ENCODE results near the gene CASP9.
A peak's percentile ranks its signal among the peaks of the same experiment; 100 is the strongest.

Gene CASP9

DNA sequence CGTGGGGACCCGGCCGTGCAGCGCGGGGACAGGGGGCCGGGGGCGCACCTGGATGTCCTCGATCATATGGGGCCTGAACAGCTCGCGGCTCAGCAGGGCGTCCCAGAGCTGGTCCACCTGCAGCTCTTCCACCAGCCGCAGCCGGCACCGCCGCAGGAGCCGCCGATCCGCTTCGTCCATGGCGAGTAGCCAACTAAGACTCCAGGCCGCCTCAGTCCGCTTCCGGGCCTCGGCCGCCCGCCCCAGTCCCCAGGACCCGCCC, at the start of gene CASP9:
CASP9 (minus strand) TSS at position 195 of the 262 bp plus-strand sequence; CDS start at position 180, 15 bp downstream.
- no peak for DNase-seq (ENCODE audit: low read depth in 2 of 3, low spot score in 2 of 3)

DNA sequence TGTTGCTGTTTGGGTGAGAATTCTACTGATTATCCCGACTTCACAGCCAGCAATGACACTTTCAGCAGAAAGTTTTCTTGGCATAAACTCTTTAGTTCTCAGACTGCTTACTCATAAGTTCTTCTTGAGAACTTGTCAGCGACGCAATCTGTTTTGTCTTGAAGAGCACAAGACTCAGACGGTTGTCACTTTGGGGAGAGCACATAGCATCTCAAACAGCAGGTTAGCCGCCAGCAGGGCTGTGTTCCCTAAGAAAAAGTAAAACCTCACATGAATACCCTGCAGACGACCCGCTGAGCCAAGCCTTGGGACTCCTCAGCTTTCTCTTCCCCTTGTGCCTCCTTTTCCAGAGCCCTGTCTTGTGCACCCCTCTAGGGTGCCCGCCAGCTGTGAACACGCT, 49.5 kb upstream of the CASP9 start:
- no peak for DNase-seq (ENCODE audit: low read depth in 2 of 3, low spot score in 2 of 3)

DNA sequence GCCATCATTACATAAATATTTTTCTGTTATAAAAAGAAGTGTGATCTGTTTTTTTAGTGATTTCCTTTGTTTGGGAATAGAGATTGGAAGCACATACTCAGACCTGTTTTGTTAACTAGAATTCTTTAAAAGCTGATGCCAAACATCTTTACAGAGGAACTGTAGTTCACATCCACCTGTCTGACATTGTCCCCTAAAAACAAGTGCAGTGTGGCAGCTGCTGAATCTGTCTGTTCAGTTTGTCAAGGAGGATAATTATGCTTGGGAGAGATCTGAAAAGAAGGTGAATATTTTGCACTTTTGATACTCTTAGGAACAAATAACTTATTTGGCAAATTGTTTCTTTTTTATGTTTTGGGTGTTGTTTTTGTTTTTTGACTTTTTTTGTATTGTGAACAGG, 47.3 kb upstream of the CASP9 start:
- no peak for DNase-seq (ENCODE audit: low read depth in 2 of 3, low spot score in 2 of 3)

DNA sequence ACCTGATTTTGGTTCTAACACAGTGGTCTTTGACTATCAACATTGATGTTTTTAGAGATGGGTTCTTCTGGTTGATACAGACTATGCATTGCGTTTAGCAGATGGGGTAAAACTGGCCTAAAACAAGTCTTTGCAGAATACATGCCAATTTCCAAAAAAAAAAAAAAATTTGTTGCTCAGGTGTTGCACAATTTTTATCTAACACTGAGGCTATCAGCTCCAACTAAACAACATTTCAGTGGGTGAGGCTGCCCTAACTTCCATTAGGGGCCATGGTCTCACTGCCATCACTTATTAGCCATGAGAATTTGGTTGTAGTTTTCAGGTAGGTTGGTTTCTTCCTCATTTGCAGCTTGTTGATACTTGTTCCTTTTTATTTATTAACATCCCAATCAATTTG, 46.8 kb upstream of the CASP9 start:
- DNase-seq (ENCODE audit: low read depth in 2 of 3, low spot score in 2 of 3): no peak

DNA sequence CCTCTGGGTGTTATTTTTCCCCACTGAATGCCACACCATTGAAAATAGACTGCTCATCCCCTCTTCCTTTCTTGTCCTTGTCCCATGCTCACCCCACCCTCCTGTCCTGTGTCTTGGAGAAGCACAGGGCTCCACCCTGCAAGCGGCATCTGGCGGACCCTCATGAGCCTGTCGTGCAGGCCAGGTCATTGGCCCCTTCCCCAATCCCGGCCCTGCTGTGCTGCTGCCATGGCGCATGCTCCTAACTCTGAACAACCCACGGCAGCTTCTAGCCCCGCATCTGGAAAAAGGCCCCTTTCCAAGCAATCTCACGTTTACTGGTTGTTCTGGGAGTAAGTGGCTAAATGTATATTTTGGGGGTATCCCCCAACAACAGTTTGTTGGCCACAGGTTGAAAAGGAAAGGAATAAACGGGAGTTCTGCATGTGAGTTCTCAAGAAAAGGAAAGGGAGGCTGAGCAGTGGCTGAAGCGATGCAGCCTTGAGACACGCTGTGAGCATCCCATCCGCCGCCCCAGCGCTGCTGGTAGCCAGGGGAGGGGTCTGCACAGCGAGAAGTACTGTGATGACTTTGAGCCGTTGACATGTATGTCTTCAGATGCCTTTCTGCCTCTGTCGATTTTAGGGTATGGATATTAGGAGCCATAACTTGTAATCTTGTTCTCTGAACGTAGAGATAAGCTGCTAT, 44.5 kb upstream of the CASP9 start:
- DNase-seq (ENCODE audit: low read depth in 2 of 3, low spot score in 2 of 3): no peak

DNA sequence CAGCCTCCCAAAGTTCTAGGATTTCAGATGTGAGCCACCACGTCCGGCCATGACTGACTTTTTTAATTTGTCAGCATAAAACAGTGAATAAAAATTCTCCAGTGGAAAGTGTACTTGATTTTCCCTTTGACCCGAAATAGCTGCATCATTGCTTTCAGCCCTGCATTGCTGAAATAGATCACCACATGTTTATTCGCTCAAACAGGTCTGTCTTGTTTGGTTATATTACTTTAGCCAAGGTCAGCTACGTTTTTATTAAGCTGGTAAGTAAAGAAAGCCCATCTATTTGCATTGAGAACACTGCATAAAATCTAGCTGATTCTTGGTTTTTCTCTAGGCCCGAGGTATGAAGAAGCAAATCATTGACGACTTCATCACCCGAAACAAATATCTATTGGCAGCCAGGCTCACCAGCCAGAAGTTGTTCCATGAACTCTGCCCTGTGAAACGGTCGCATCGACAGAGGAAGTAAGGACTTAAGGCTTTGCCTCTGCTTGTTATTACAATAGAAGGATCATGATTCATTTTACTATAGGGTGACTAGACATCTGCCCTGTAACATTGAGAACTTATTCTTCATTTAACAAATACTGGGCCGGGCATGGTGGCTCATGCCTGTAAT, 35.3 kb upstream of the CASP9 start:
- no peak for DNase-seq (ENCODE audit: low read depth in 2 of 3, low spot score in 2 of 3)

DNA sequence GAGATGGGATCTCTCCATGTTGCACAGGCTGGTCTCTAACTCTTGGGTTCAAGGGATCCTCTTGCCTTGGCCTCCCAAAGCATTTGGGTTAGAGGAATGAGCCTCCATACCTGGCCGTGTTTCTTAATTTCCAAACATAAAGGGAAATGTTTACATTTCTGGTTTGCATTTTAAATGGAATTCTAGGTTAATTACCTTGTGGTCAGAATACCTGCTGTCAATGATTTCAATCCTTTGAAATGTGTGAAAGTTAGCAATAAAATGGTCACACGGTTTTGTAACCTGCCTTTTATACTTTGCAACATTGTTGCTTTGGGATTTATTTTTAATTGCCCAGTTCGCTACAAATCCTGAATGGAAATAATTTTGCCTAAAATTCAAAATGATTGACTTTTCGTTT, 34.5 kb upstream of the CASP9 start:
- DNase-seq (ENCODE audit: low read depth in 2 of 3, low spot score in 2 of 3): no peak

DNA sequence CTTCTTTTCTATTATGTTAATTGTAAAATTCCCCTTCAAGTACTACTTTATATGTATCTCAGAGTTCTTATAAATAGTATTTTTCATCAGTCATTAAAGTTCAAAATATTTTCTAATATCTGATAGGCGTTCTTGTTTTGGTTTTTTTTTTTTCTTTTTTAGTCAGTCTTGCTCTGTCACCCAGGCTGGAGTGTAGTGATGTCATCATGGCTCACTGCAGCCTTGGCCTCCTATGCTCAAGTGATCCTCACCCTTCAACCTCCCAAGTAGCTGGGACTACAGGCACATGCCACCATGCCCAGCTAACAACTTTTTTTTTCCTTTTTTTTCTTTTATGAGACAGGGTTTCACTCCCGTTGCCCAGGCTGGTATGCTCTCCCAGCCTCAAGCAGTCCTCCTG, 33.6 kb upstream of the CASP9 start:
- DNase-seq (ENCODE audit: low read depth in 2 of 3, low spot score in 2 of 3): no peak

DNA sequence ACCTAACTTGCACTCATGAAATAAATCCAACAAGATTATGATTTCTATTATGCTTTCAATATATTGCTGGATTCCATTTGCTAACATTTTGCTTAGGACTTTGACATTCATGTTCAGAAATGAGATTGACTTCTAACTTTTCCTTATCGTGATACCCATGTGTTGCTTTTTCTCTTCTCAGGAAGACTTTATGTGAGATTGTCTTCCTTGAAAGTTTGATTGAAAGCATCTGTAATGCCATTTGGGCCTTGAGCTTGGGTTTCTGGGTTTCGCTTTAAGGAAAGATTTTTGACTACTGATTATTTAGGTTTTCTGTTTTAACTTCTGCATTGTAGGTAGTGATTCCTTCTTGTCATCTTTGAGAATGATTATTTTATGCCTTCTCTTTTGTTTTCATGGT, 33.0 kb upstream of the CASP9 start:
- DNase-seq (ENCODE audit: low read depth in 2 of 3, low spot score in 2 of 3): no peak

DNA sequence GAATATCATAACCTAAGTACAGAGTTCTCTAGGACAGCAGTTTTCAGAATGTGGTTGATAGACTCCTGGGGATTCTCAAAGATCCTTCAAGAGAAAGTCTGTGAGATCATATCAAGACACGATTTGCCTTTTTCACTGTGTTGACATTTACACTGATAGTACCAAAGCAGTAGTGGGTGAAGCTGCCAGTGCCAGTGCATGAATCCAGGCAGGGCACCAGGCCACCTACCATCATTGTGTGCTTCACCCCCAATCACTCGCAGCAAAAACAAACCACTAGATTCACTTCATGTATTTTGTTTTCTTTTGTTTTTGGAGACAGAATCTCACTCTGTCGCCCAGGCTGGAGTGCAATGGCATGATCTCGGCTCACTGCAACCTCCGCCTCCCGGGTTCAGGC, 26.6 kb upstream of the CASP9 start:
- DNase-seq (ENCODE audit: low read depth in 2 of 3, low spot score in 2 of 3): no peak

DNA sequence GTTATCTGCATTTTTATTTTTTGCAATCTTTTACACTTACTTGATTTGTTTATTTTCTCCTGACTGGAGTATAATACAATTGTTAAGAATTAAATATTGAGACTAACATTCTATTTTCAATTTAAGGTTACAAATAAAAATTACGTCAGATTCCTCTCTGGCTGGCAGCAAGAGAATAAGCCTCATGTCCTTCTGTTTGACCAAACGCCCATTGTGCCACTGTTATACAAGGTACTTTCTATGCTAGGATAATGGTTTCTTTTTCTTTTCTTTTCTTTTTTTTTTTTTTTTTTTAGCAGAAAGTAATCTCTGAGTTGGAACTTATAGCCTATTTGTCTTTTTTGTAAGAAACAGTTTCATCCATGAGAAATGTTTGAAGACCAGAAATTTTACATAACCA, 22.6 kb upstream of the CASP9 start:
- no peak for DNase-seq (ENCODE audit: low read depth in 2 of 3, low spot score in 2 of 3)

DNA sequence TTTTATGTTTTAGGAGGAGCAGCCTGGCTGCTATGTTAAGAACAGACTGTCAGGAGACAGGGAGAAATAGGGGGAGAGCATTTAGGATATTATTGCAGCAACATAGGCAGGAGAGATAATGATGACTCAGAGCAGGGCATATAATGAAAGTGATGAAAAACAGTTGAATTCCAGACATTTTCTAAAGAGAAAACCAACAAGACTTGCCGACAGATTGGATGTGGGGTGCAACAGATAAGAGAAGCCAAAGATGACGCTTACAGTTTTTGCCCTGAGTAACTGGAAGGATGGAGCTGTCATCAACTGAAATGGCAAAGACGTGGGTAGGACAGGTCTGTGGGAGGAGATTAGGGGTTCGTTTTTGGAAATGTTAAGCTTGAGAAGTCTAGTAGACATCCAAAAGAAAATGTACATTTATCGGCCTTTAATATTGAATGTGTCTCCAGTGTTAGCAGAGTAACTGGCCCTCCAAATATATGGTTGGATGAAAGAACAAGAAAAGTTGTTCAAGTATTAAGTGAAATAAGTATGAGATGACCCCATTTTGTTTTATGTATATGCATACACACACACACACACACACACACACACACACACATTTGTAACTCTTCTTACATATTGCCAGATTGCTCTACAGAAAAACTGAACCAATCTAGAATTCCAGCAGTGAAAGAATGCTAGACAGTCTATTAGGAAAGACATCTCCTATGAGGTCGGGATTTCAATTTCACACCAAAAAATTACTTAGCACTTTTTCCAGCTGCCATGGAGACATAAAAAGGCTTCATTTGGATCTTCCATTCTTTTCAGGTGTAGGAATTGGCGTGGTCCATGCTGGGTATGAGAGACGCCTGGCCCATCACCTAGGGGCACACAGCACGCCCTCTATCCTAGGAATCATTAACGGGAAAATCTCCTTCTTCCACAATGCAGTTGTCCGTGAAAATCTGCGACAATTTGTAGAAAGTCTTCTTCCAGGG, 19.9 kb upstream of the CASP9 start:
- DNase-seq (ENCODE audit: low read depth in 2 of 3, low spot score in 2 of 3): no peak

DNA sequence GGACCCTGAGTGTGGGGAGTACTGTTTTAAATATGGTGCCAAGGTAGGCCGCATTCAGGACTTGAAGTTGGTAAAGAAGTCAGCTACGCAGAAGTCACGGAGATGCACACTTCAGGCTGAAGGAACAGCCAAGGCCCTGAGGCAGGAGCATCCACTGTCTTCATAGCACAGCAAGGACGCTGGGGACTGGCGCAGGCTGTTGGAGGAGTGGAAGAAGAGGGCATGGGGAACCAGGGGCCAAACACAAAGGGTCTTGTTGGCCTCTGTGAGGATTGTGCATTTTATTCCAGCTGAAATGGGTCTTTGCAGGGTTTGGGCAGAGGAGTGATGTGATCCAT, 19.2 kb upstream of the CASP9 start:
- DNase-seq (ENCODE audit: low read depth in 2 of 3, low spot score in 2 of 3): no peak

DNA sequence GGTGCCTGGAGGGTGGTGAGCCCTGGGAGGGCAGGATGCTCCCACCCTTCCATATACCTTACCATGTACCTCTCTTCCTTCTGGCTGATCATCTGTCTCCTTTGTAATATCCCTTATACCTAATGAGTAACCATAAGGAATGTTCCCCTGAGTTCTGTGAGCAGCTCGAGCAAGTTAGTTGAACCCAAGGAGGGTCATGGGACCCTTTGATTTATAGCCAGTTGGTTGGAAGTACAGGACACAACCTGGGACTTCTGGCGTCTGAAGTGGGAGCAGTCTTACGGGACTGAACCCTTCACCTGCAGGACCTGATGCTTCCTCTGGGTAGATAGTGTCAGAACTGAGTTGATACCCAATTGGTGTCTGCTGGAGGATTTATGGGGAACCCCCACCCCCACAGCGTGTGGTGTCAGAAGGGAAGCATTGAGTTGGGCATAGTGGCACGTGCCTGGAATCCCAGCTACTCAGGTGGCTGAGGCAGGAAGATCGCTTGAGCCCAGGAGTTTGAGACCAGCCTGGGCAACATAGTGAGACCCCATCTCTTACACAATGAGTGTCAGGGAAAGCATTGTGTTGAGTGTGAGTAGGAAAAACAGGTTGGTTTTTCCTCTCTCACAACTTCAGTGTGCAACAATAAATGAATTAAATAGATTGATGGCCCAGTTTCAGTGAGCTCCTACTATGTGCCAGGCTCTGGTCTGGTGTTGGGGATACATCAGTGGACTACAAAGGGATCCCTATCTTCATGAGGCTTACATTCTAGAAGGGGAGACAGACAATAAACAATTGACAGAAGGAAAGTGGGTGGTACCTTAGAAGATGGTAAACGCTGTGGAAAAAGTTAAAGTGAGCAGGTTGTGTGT, 18.6 kb upstream of the CASP9 start:
- no peak for DNase-seq (ENCODE audit: low read depth in 2 of 3, low spot score in 2 of 3)

DNA sequence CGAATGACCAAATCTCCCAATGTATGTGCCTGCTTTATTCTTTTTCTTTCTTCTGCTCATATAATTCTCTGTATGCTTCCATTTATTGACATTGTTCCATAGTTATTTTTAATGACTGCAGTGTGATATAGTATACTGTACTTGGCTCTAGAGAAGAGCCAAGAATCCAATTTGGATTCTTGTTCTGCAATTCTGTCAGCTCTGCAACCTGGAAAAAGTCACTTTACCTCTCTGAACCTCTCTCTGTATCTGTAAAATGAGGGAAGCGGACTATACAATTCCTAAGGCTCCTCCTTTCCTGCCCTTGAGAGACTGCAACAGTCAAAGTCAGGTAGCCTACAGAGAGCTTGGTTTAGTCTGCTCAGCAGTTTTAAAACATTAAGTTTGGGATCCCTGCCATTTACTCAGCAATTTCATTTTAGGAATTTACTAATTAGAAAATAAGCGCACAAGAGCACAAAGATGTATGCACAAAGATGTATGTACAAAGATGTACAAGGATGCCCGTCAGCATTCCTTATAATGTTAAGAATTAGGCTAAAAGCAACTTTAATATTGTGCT, 17.3 kb upstream of the CASP9 start:
- no peak for DNase-seq (ENCODE audit: low read depth in 2 of 3, low spot score in 2 of 3)

DNA sequence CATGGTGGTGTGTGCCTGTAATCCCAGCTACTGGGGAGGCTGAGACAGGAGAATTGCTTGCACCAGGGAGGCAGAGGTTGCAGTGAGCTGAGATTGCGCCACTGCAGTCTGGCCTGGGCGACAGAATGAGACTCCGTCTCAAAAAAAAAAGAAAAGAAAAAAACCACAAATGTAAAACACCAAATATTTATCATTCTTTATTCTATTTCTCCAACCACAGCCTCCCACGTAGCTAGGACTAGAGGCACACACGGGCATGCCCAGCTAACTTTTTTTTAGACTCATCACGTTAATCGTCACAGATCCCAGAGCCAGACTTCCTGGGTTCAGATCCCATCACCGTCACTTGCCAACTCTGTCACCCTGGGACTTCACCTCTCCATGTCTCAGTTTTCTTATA, 16.2 kb upstream of the CASP9 start:
- DNase-seq (ENCODE audit: low read depth in 2 of 3, low spot score in 2 of 3): no peak

DNA sequence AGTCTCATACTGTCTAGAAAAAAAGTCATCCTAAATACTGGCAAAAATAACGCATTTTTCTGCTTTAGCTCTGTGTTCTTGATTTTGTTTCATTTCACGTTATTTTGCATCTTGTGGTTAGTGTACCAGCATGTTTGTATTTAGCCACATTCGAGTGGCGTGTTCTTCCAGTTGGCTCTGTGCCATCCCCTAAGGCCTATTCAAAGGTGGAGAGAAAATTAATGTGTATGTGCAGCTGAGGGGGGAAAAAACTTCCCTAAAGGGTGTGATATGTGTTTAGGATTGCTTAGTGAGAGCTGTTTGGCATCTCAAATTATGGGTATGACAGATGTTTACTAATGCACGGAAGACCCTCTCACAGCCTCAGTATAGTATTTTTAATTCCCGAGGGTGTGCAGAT, 14.8 kb upstream of the CASP9 start:
- DNase-seq (ENCODE audit: low read depth in 2 of 3, low spot score in 2 of 3): no peak

DNA sequence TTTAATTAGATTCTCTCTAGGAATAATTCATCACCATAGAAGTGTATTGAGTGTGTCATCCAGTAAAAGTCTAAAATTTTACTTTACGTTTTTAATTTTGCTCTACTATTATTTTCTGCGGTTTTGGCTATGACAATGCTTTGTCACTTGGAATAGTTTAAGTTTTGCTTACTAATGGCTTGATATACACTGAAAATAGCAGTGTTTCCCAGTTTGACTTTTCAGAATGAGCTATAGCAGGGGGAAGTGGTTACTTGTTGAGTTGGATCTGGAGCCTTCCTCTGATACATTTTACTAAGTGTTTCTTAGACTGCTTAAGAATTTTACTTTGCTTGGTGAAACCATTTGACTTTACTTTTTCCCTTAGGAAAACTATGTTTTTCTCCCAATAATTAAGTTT, 7.7 kb upstream of the CASP9 start:
- no peak for DNase-seq (ENCODE audit: low read depth in 2 of 3, low spot score in 2 of 3)

DNA sequence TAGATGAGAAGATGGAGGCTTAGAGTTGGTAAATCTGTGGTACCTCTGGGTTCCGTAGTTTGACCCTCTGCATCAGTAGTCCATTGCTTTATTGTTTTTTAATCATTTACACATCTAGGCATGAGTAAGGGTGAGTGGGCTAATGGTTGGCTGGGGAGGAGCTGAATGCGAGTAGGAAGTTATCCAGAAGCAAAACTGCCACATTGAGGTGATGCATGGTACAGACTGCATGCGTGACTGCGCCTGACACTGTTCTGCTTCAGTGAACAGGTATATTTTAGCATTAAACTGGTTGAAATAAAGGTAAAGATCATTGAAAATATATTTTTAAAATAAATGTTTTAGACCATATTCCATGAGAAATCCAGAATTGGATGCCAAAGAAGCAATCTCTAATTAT, 7.0 kb upstream of the CASP9 start:
- DNase-seq (ENCODE audit: low read depth in 2 of 3, low spot score in 2 of 3): no peak

DNA sequence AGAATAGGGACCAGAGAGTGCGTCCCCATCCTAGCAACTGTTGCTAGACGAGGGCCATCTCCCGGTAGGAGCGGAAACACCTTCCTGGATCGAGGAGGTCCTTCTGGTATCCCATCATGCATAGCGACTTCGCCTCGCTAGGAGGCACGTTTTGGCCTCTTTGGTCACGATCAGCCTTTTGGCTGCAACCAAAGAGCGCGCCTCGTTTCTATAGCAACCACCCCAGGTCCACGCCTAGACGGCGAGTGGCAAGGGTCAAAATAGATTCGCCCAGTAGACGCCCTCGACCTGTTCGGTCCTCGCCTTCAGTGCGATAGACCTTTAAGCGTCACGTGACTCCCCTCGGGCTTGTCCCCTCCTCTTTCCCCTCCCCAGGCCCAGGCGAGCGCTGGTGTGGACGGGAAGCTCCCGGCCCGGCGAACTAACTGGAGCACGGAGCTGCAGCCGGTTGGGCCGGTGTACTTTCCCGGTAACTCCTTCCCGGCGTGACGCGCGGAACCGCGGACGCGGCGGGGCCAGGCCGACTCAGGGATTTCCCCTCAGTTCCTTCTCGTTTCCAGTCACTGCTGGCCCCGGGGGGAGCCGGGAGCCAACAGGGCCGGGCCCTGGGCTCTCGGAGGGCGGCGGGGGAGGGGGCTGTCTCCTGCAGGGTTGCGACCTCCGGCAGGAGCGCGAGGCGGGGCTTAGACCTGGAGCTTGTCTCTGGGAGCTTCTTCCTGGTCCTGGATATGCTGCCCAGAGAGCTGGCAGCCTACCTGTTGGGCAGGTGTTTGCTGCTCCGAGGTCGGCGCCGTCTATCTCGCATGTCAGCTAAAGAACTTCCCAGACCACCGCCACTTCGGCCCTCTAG, 2.7 kb upstream of the CASP9 start, which contains the start of gene DNAJC16:
DNAJC16 (plus strand) TSS at position 359 of the 850 bp plus-strand sequence. CDS start 2,258 bp downstream, outside the sequence.
- DNase-seq (ENCODE audit: low read depth in 2 of 3, low spot score in 2 of 3): peak; percentile 76 to 95 (median 92)

Data from activated CD8-positive, alpha-beta memory T cell treated with anti-CD3 and anti-CD28 coated beads for 48 hours (primary cell).